Epithelial cell of proximal tubule (primary cell): ENCODE data around the gene TBC1D17. TPM values are rescaled to one million over a fixed set of nuclear protein-coding genes. Genes with fewer than 3 reads are reported as not detected.

Experiments
- DNase-seq: peaks from one replicate; pipeline ENCODE4 v3.0.0-alpha.2; 2011; ENCODE audit warnings: low read depth
- H3K4me3 ChIP-seq: 2 replicates; pipeline ENCODE4 v1.5.1; 2011; ENCODE audit warnings: low read depth, mild to moderate bottlenecking, low read length
- total RNA-seq: library from RNA; depleted of rRNA; stranded (reverse); fragments of >200 nt; gene quantifications from 2 replicates; pipeline ENCODE4 v1.2.3, GENCODE V29; 2015
- TF ChIP-seq, protein P1 (sequence below): conservative IDR thresholded peaks from 2 replicates; pipeline ENCODE4 v1.5.1; 2012; ENCODE audit warnings: low read depth, mild to moderate bottlenecking, low read length

TBC1D17 gene
- total RNA-seq, 1 donor from 2014 or later, result 11.9 TPM

- DNase-seq, result no peak
- no peak overlapping the region for H3K4me3 ChIP-seq
- TF ChIP-seq, protein P1, sequence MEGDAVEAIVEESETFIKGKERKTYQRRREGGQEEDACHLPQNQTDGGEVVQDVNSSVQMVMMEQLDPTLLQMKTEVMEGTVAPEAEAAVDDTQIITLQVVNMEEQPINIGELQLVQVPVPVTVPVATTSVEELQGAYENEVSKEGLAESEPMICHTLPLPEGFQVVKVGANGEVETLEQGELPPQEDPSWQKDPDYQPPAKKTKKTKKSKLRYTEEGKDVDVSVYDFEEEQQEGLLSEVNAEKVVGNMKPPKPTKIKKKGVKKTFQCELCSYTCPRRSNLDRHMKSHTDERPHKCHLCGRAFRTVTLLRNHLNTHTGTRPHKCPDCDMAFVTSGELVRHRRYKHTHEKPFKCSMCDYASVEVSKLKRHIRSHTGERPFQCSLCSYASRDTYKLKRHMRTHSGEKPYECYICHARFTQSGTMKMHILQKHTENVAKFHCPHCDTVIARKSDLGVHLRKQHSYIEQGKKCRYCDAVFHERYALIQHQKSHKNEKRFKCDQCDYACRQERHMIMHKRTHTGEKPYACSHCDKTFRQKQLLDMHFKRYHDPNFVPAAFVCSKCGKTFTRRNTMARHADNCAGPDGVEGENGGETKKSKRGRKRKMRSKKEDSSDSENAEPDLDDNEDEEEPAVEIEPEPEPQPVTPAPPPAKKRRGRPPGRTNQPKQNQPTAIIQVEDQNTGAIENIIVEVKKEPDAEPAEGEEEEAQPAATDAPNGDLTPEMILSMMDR, result no peak
These were observed 37.8 kb upstream of the TBC1D17 start for GRCh38 chr19:49839713-49840112.

DNA sequence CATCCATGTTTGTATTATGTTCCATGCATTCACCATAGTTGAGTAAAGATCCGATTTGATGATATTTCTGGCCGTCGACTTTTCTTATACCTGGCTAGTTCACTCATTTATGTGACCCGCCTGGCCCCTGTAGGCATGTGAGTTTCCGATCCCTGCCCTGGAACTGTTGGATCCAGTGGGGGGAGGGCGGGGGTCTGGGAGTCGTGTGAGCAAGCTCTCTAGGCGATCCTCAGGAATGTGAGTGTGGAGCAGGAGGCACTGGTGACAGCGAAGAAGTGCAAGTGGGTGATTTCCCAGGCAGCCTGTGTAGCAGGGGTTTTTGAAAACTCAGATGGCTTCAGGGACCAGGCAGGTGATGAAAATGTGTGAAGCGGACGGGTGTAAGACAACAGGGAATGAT, 37.2 kb upstream of the TBC1D17 start:
- DNase-seq, result no peak
- TF ChIP-seq, protein P1, result no peak
- no peak overlapping the region for H3K4me3 ChIP-seq

- no peak overlapping the region for H3K4me3 ChIP-seq
- TF ChIP-seq, protein P1, result no peak
- no peak for DNase-seq
These were observed 36.7 kb upstream of the TBC1D17 start for GRCh38 chr19:49840736-49841249.

- TF ChIP-seq, protein P1, result no peak
- H3K4me3 ChIP-seq, result no peak overlapping the region
- no peak for DNase-seq
These were observed 34.2 kb upstream of the TBC1D17 start for GRCh38 chr19:49843265-49843664.

DNA sequence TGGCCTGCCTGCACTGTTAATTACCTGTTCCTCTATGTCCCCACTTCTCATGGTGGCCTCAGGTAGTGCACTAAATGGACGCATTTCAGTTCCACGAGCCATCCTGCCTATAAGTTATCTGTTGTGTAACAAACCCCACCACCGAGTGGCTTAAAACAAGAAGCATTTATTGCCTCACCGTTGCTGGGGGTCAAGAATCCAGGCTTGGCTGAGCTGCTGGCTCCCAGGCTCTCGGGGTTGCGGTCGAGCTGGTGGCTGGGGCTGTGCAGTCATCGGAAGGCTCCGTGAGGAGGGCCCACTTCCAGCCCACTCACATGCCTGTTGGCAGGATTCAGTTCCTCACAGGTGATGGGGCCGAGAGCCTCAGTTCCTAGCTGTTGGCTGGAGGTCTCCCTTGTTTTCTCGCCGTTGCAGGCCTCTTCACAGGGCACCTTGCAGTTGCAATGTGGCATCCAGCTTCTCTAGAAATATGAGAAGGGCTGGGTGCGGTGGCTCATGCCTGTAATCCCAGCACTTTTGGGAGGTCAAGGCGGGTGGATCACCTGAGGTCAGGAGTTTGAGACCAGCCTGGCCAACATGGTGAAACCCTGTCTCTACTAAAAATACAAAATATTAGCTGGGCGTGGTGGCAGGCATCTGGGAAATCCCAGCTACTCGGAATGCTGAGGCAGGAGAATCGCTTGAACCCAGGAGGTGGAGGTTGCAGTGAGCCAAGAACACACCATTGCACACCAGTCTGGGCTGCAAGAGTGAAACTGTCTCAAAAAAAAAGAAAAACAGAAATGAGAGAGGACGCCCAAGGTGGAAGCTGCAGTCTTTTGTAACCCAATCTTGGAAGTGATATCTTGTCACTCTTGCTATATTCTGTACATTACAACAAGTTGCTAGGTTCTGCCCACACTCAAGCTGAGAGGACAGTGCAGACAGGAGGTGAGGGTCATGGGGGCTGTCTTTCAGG, 33.1 kb upstream of the TBC1D17 start:
- TF ChIP-seq, protein P1, result no peak
- no peak overlapping the region for H3K4me3 ChIP-seq
- no peak for DNase-seq

- TF ChIP-seq, protein P1, result no peak
These were observed 32.1 kb upstream of the TBC1D17 start for GRCh38 chr19:49845414-49845813.

More at GRCh38 chr19:49845414-49845813, 32.1 kb upstream of the TBC1D17 start:
- H3K4me3 ChIP-seq, result no peak overlapping the region
- no peak for DNase-seq
